ENCODE results near the gene CACNB2.

DNA sequence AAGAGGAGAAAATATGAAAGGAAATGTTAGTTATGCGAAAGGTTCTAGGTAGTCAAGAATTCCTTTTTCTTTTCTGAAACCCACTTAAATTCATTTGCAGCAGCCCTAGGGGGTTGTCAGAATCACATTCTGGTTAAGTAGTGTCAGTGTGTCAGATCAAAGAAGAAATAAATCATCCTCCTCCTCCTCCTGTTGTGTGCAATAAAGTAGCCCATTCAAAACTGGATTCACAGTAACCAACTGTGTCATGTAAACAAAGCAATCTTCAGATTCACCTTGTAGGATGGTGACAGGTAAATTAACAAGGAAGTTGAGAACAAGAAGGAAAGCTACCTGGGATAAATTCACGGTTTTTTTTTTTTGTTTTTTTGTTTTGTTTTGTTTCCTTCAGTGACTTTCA is 383.6 kb downstream of the CACNB2 start:
- TF ChIP-seq CTCF (IDR thresholded peaks at IDR 0.05; ENCODE audit: insufficient read depth, low read length) (no peak), REST (IDR thresholded peaks at IDR 0.05; ENCODE audit: insufficient replicate concordance, low read depth) (no peak), POLR2AphosphoS5 (IDR thresholded peaks at IDR 0.05; ENCODE audit: low read depth) (no peak), GABPA (IDR thresholded peaks at IDR 0.05; ENCODE audit: low read depth) (no peak), SPI1 (IDR thresholded peaks at IDR 0.05; ENCODE audit: borderline replicate concordance, low read depth) (no peak)

All from HL-60 (cell line).